Peyer's patch (tissue), 4 donors: ENCODE data around the gene INSL3.

Experiments used
- POLR2A ChIP-seq, 2 donors: fragments of 450-650 bp; IDR thresholded peaks; one replicate each; pipeline ENCODE4 v1.5.1; 2017; ENCODE audit warnings: antibody characterized with exemption in 2 of 2, mild to moderate bottlenecking in 2 of 2, moderate library complexity in 2 of 2
- TF ChIP-seq, protein P1 (sequence below), 6 experiments: fragments of 450-650 bp in 4 of 6; fragments of 200-600 bp in 2 of 6; sonication (generic) in 1 of 6; IDR thresholded peaks; one replicate each; pipeline ENCODE4 v1.5.1; 2017 to 2019; ENCODE audit warnings: antibody characterized with exemption in 6 of 6, mild to moderate bottlenecking in 3 of 6, moderate library complexity in 1 of 6

DNA sequence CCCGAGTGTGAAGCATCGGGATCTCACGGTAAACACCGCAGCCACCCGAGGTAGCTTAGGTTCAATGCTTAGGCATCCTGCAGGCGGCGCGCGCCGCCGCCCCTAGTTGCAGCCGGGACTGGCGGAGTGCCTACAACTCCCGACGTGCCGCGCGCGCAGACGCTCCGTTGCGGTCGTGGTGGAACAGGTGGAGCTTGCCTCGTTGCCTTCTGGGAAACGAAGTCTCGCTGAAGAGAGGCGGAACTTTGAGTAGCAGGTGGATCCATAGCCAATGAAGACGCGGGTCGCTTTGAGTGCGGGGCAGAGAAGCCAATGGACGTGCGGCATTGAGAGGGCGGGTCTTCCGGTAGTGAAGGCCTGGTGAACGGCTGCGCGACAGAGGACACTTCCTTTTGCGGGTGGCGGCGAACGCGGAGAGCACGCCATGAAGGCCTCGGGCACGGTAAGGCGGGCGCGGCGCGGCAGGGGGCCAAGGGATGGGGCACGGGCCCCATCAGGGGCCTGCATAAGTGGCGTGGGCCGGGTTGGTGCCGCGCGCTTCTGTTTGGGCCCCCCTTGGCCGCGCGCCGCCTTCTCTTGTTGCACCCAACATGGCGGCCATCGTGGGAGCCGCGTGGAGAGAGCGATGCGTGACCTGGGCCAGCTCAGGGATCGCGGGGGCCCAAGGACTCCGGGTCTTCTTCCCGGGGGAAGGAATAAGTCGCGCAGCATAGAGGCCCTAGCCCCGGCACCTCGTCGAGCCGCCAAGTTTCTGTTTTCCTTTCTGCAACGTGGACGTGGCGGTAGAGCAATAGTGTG lies 38.4 kb upstream of the INSL3 start, which contains the start of gene RPL18A:
- TF ChIP-seq, protein P1, sequence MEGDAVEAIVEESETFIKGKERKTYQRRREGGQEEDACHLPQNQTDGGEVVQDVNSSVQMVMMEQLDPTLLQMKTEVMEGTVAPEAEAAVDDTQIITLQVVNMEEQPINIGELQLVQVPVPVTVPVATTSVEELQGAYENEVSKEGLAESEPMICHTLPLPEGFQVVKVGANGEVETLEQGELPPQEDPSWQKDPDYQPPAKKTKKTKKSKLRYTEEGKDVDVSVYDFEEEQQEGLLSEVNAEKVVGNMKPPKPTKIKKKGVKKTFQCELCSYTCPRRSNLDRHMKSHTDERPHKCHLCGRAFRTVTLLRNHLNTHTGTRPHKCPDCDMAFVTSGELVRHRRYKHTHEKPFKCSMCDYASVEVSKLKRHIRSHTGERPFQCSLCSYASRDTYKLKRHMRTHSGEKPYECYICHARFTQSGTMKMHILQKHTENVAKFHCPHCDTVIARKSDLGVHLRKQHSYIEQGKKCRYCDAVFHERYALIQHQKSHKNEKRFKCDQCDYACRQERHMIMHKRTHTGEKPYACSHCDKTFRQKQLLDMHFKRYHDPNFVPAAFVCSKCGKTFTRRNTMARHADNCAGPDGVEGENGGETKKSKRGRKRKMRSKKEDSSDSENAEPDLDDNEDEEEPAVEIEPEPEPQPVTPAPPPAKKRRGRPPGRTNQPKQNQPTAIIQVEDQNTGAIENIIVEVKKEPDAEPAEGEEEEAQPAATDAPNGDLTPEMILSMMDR (IDR thresholded peaks at IDR 0.05) = peak; percentile 84 to 95 (median 92)
- TF ChIP-seq POLR2A (IDR thresholded peaks at IDR 0.05) = peak; percentile 91 to 92
